Aorta (tissue), 5 donors: ENCODE results near the gene SMARCC2. TPM values are rescaled to one million over a fixed set of nuclear protein-coding genes. Genes with fewer than 3 reads are reported as not detected.
"Not testable (repeated sequence)": the region's sequence is repeated elsewhere in the genome, so short reads cannot be mapped to it uniquely, and the experiment has no call there.

ENCODE experiments used
- ATAC-seq: fragments of 200-7000 bp; cut with Tn5 transposase; one replicate; pipeline ENCODE4 v1.9.1; 2022; ENCODE audit warnings: moderate library complexity; ENCODE audit not compliant: low FRiP score
- DNase-seq, 2 donors: peaks; one replicate each; pipeline ENCODE4 v3.0.0-alpha.2; 2020
- H3K27ac ChIP-seq, 2 donors: one replicate each; pipeline ENCODE4 v1.5.1; 2013; ENCODE audit warnings: low read length in 2 of 2, mild to moderate bottlenecking in 2 of 2, moderate library complexity in 2 of 2, control low read depth in 1 of 2, inconsistent platforms in 1 of 2, low read depth in 1 of 2
- H3K27me3 ChIP-seq, 2 donors: one replicate each; pipeline ENCODE4 v1.6.1; 2013; ENCODE audit warnings: control low read depth in 1 of 2, low read length in 1 of 2, mild to moderate bottlenecking in 1 of 2, moderate library complexity in 1 of 2; ENCODE audit not compliant: insufficient read depth in 2 of 2, control insufficient read depth in 1 of 2
- H3K36me3 ChIP-seq, 2 donors: one replicate each; pipeline ENCODE4 v1.6.1; 2013; ENCODE audit warnings: control low read depth in 1 of 2, low read length in 1 of 2, mild to moderate bottlenecking in 1 of 2; ENCODE audit not compliant: insufficient read depth in 2 of 2, control insufficient read depth in 1 of 2
- H3K4me1 ChIP-seq, 2 donors: one replicate each; pipeline ENCODE4 v1.6.1; 2013; ENCODE audit warnings: low read length in 2 of 2, control low read depth in 1 of 2, mild to moderate bottlenecking in 1 of 2, moderate library complexity in 1 of 2; ENCODE audit not compliant: insufficient read depth in 2 of 2, control insufficient read depth in 1 of 2
- H3K4me3 ChIP-seq, 2 donors: one replicate each; pipeline ENCODE4 v1.5.1; 2013; ENCODE audit warnings: low read length in 2 of 2, control low read depth in 1 of 2, mild to moderate bottlenecking in 1 of 2
- H3K9me3 ChIP-seq: one replicate; pipeline ENCODE4 v1.6.1; 2013; ENCODE audit warnings: mild to moderate bottlenecking, low read length; ENCODE audit not compliant: control insufficient read depth
- WGBS, 2 donors: extraction: QIAGEN DNeasy Blood & Tissue Kit; methylation state at CpG; one replicate each; pipeline ENCODE4 v1.1.7; 2013; 5-methylcytosine and 5-hydroxymethylcytosine counted together
- intact Hi-C, 2 donors: fragments of 100-400 bp; cut with DNase I; formaldehyde crosslinking; loops; one replicate each; pipeline versions ENCODE4 v1.14.2 to v1.15.0; 2022
- polyA plus RNA-seq, 2 donors: library from polyadenylated mRNA; stranded (reverse); fragments of 200-250 nt; gene quantifications; one replicate each; pipeline ENCODE4 v1.2.3, GENCODE V29; 2013
- total RNA-seq, 2 donors: library from RNA; stranded (reverse); fragmentation: NEBNext Ultra II Directional; extraction: Animal tissue kit (Norgen Biotek cat#: 25700); gene quantifications; one replicate each; pipeline ENCODE4 v1.2.1, GENCODE V29; 2021
- donor health status: healthy with polysubstance abuse.
- donor health status: Bipolar disorder and iron deficiency.
- donor health status: DM: no; HTN: no; CAD: no.
- donor health status: DM: no; HTN: no; CAD: no.
- donor health status: DM: yes; HTN: yes; CAD: no.

Gene SMARCC2
- total and polyA plus RNA-seq, 4 donors, result 45.0 to 140 (median 86.9) TPM

- intact Hi-C loops, result loop anchor here in 1 of 2 donors (5.0 kb wide), 1 partner anchor 42 kb away; the partner anchor contains the start of genes RPL41 and ZC3H10
- no peaks in the 10 kb centered on the region for H3K9me3 ChIP-seq
- peak overlapping the region; percentile 76 to 96 for H3K4me3 ChIP-seq
- H3K36me3 ChIP-seq, result peaks cover 0 to 17% of the 10 kb centered on the region in 2 donors
- peak; percentile 88 to 93 for DNase-seq
- no peaks in the 10 kb centered on the region for H3K4me1 ChIP-seq
- WGBS, 2 donors, result 0% methylated on average over 6 of the region's 6 CpGs
- peak; percentile 75 for ATAC-seq
- H3K27ac ChIP-seq, result peak overlapping the region; percentile 62 to 82
- no peaks in the 10 kb centered on the region for H3K27me3 ChIP-seq
Measured at GRCh38 chr12:56158926-56159461, 30.3 kb downstream of the SMARCC2 start.

DNA sequence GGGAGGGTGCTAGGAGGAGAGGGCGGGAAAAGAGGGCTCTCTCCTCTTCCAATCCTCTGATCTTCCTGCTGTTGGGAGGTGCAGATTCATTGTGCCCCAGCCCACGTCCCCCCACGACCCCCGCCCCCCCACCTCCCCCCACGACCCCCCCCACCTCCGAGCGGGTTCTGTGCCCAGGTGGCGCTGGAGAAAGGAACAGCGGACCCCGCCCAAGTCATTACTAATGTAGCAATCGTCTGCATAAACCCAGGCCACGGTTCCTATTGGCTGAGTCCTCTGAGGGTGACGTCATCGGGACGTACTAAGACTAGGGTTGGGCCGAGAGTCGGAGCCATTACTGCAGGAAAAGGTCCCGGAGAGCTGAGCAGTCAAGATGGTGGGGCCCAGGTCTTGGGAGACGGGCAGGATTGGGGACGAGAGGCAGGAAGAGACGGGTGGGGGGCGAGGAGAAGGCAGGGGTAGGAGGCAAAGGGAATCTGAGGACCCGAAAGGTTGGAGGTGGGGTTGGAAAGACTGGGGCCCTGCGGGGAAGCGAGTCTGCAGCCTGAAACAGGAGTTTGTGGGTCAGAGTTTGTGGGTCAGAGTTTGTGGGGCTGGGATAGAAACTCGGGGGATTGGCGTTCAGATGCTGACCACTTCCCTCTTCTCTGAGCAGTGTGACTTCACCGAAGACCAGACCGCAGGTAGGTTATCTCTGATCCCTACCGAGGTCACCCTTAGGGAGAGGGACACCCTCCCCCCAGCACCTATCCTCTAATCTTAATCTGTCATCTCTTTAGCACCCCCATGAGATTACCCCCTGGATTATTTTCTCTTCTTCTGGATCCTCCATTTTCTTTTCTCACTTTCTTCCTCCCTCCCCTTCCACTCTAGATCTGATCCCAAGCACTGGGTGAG, 31.0 kb downstream of the SMARCC2 start, which contains the start of gene MYL6:
Gene MYL6, plus strand, starts transcription at position 331 of the 897 bp plus-strand sequence. Its CDS starts 43 bp downstream, at position 374.
- Histone ChIP-seq H3K27ac (peak within 1 kb of the TSS; percentile 62 to 82), H3K9me3 (no peaks in the 10 kb centered on the region), H3K4me1 (no peaks in the 10 kb centered on the region), H3K36me3 (peaks cover 0 to 17% of the 10 kb centered on the region in 2 donors), H3K4me3 (peak within 1 kb of the TSS; percentile 78 to 96), H3K27me3 (no peaks in the 10 kb centered on the region)
- ATAC-seq (peak; percentile 95), DNase-seq (peak; percentile 95 to 97)
- 0% methylated on average over 28 to 30 of the region's 30 CpGs for WGBS, 2 donors
- intact Hi-C loops, result loop anchor here in 1 of 2 donors (5.0 kb wide), 1 partner anchor 41 kb away; the partner anchor contains the start of genes RPL41 and ZC3H10

GRCh38 chr12:56157201-56158028, 31.9 kb downstream of the SMARCC2 start:
- no peaks in the 10 kb centered on the region for H3K27me3 ChIP-seq

GRCh38 chr12:56156464-56157200, 32.7 kb downstream of the SMARCC2 start:
- H3K4me1 ChIP-seq, ATAC-seq, H3K9me3 ChIP-seq, H3K4me3 ChIP-seq, H3K27me3 ChIP-seq: not testable (repeated sequence)
- WGBS, 2 donors, result 94 to 96% methylated on average over 21 of the region's 21 CpGs
- intact Hi-C loops, result loop anchor here in 1 of 2 donors (5.0 kb wide), 1 partner anchor 39 kb away; the partner anchor contains the start of genes RPL41 and ZC3H10
- peak in 1 of 2 donors; percentile 36 for DNase-seq
- H3K27ac ChIP-seq, result peak overlapping the region in 1 of 2 donors; percentile 58
- H3K36me3 ChIP-seq, result peaks cover 0 to 13% of the 10 kb centered on the region in 2 donors

More at GRCh38 chr12:56157201-56158028, 31.9 kb downstream of the SMARCC2 start:
- Histone ChIP-seq H3K4me1 (no peaks in the 10 kb centered on the region), H3K36me3 (peaks cover 0 to 17% of the 10 kb centered on the region in 2 donors), H3K9me3 (no peaks in the 10 kb centered on the region), H3K4me3 (peak overlapping the region; percentile 44 to 78), H3K27ac (peak overlapping the region in 1 of 2 donors; percentile 58)
- 3 to 4% methylated on average over 42 to 45 of the region's 45 CpGs for WGBS, 2 donors
- DNase-seq (peak; percentile 83 to 90), ATAC-seq (peak; percentile 79)
- intact Hi-C loops, result loop anchor here in 1 of 2 donors (5.0 kb wide), 1 partner anchor 40 kb away; the partner anchor contains the start of genes RPL41 and ZC3H10

GRCh38 chr12:56155256-56155845, 33.9 kb downstream of the SMARCC2 start:
- Histone ChIP-seq H3K36me3 (peaks cover 0 to 8% of the 10 kb centered on the region in 2 donors), H3K27me3 (no peaks in the 10 kb centered on the region), H3K4me3 (no peak overlapping the region), H3K27ac (no peak overlapping the region), H3K4me1 (no peaks in the 10 kb centered on the region), H3K9me3 (no peaks in the 10 kb centered on the region)
- ATAC-seq (no peak), DNase-seq (no peak)
- intact Hi-C loops, result loop anchor here in 1 of 2 donors (5.0 kb wide), 1 partner anchor 38 kb away; the partner anchor contains the start of genes RPL41 and ZC3H10
- WGBS, 2 donors, result 89% methylated on average over 11 of the region's 11 CpGs

- no peak for DNase-seq
- no peaks in the 10 kb centered on the region for H3K9me3 ChIP-seq
- H3K27me3 ChIP-seq, result no peaks in the 10 kb centered on the region
- ATAC-seq, result no peak
- WGBS, 2 donors, result 87 to 88% methylated on average over 5 of the region's 5 CpGs
- intact Hi-C loops, result loop anchor here in 1 of 2 donors (5.0 kb wide), 1 partner anchor 38 kb away; the partner anchor contains the start of genes RPL41 and ZC3H10
- H3K4me3 ChIP-seq, result no peak overlapping the region
- no peaks in the 10 kb centered on the region for H3K4me1 ChIP-seq
- H3K36me3 ChIP-seq, result peaks cover 0 to 4% of the 10 kb centered on the region in 2 donors
- no peak overlapping the region for H3K27ac ChIP-seq
Measured at GRCh38 chr12:56154818-56155217, 34.5 kb downstream of the SMARCC2 start.

DNA sequence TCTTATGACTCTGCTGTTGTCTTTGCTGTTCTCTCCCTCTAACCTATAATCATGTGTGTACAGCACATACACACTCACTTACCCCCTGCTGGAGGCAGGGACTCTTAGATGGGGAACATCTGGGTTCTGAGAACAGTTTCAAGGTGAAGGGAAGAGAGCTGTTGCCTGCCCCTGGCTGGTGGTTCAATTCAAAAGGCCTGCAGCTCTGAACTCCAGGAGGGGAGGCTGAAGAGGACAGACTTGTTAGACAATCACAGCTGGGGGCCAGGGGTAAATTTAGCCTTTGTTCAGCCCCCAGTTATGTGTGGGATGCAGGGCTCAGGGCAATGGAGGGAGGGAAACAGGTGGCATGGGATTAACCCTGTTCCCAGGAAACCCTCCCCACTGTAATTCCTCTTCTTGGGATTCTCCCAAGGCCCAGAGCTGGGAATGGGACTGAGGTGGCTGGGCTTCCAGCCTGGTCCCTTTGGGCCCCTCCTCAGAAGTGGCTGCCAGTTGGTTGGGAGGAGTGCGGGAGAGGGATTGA, 35.0 kb downstream of the SMARCC2 start:
- intact Hi-C loops, result no loop called here
- no peaks in the 10 kb centered on the region for H3K27me3 ChIP-seq
- no peaks in the 10 kb centered on the region for H3K9me3 ChIP-seq
- H3K4me3 ChIP-seq, result no peak overlapping the region
- no peak for ATAC-seq
- H3K27ac ChIP-seq, result no peak overlapping the region
- no peak for DNase-seq
- H3K36me3 ChIP-seq, result no peaks in the 10 kb centered on the region
- 94% methylated on average over 1 of the region's 1 CpG for WGBS, 2 donors
- H3K4me1 ChIP-seq, result no peaks in the 10 kb centered on the region
